ENCODE data around the gene CACNG8. TPM values are rescaled to one million over a fixed set of nuclear protein-coding genes. Genes with fewer than 3 reads are reported as not detected.

The CACNG8 gene
- total RNA-seq, 2 donors from 2014 or later, result 0.04 to 0.24 TPM

GRCh38 chr19:54011507-54012211, 48.9 kb downstream of the CACNG8 start:
- no peaks in the 10 kb centered on the region for H3K27me3 ChIP-seq
- H3K4me3 ChIP-seq, result no peak overlapping the region
- H3K36me3 ChIP-seq, result no peaks in the 10 kb centered on the region
- no peaks in the 10 kb centered on the region for H3K9me3 ChIP-seq
- TF ChIP-seq, protein P1, sequence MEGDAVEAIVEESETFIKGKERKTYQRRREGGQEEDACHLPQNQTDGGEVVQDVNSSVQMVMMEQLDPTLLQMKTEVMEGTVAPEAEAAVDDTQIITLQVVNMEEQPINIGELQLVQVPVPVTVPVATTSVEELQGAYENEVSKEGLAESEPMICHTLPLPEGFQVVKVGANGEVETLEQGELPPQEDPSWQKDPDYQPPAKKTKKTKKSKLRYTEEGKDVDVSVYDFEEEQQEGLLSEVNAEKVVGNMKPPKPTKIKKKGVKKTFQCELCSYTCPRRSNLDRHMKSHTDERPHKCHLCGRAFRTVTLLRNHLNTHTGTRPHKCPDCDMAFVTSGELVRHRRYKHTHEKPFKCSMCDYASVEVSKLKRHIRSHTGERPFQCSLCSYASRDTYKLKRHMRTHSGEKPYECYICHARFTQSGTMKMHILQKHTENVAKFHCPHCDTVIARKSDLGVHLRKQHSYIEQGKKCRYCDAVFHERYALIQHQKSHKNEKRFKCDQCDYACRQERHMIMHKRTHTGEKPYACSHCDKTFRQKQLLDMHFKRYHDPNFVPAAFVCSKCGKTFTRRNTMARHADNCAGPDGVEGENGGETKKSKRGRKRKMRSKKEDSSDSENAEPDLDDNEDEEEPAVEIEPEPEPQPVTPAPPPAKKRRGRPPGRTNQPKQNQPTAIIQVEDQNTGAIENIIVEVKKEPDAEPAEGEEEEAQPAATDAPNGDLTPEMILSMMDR (IDR thresholded peaks at IDR 0.05), result no peak
- H3K4me1 ChIP-seq, result no peaks in the 10 kb centered on the region
- DNase-seq (ENCODE audit: low spot score), result no peak
- no peak overlapping the region for H3K27ac ChIP-seq

DNA sequence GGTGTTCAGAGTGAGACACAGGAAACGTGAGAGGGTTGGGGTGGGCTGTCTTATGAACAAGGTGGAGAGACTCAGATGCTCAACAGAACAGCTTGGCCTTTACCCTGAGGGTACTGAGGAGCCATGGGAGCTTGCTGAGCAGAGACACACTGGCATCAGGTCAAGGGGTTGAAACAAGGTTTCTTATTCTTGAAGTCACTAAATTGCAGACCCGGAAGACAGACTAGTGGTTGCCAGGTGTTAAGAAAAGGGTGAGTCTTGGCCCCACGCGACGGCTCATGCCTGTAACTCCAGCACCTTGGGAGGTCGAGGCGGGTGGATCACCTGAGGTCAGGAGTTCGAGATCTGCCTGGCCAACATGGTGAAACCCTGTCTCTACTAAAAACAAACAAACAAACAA, 51.1 kb downstream of the CACNG8 start:
- no peaks in the 10 kb centered on the region for H3K36me3 ChIP-seq
- H3K9me3 ChIP-seq, result no peaks in the 10 kb centered on the region
- H3K27me3 ChIP-seq, result no peaks in the 10 kb centered on the region
- TF ChIP-seq, protein P1 (IDR thresholded peaks at IDR 0.05), result no peak
- H3K4me1 ChIP-seq, result no peaks in the 10 kb centered on the region
- DNase-seq (ENCODE audit: low spot score), result no peak
- H3K27ac ChIP-seq, result no peak overlapping the region
- H3K4me3 ChIP-seq, result no peak overlapping the region

- H3K27ac ChIP-seq, result no peak overlapping the region
- TF ChIP-seq, protein P1 (IDR thresholded peaks at IDR 0.05), result no peak
- H3K36me3 ChIP-seq, result no peaks in the 10 kb centered on the region
- H3K4me1 ChIP-seq, result no peaks in the 10 kb centered on the region
- H3K4me3 ChIP-seq, result no peak overlapping the region
- no peaks in the 10 kb centered on the region for H3K9me3 ChIP-seq
- H3K27me3 ChIP-seq, result no peaks in the 10 kb centered on the region
- no peak for DNase-seq (ENCODE audit: low spot score)
These were observed 52.3 kb downstream of the CACNG8 start for GRCh38 chr19:54014920-54015560.

GRCh38 chr19:54017261-54017660, 54.5 kb downstream of the CACNG8 start:
- Histone ChIP-seq H3K4me1 (no peaks in the 10 kb centered on the region), H3K27me3 (no peaks in the 10 kb centered on the region), H3K27ac (no peak overlapping the region), H3K36me3 (no peaks in the 10 kb centered on the region), H3K4me3 (no peak overlapping the region), H3K9me3 (no peaks in the 10 kb centered on the region)
- DNase-seq (ENCODE audit: low spot score), result no peak
- TF ChIP-seq, protein P1 (IDR thresholded peaks at IDR 0.05), result no peak

DNA sequence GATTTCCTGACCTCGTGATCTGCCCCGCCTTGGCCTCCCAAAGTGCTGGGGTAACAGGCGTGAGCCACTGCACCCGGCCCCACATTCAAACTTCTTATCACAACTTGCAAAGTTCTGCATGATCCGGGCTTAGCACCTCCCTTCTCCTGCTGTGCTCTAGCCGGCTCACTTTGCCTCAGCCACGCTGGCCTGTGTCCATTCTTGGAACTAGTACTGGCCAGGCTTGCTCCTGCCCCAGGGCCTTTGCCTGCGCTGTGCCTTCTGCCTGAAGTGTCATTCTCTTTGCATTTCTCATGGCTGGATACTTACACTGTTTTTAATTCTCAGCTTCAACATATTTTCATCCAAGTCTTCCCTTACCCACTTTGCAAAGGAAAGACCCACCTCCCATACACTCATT, 58.6 kb downstream of the CACNG8 start:
- Histone ChIP-seq H3K27ac (no peak overlapping the region), H3K36me3 (no peaks in the 10 kb centered on the region), H3K9me3 (no peaks in the 10 kb centered on the region), H3K27me3 (no peaks in the 10 kb centered on the region), H3K4me3 (no peak overlapping the region), H3K4me1 (no peaks in the 10 kb centered on the region)
- TF ChIP-seq, protein P1 (IDR thresholded peaks at IDR 0.05), result no peak
- DNase-seq (ENCODE audit: low spot score), result no peak

All from right atrium auricular region (tissue), 2 donors.